ENCODE results near the gene INHBA.

The INHBA gene

DNA sequence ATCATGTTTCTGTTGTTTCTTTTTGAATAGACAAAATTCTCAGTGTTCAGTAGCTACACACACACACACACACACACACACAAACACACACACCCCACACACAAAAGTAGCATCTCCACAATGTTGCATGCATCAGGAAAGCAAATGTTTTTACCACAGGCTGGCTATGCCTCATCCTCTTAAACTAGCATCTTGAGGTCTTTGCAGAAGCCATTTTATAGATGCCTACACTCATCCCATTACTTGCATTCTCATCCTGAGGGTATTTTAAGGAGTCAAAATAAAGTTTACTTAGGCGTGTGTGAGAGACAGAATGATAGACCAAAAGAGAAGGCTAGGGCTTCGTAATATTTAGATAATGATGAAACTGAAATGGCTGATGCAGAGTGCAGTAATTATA is 7.9 kb upstream of the INHBA start:
- DNase-seq, result no peak

DNA sequence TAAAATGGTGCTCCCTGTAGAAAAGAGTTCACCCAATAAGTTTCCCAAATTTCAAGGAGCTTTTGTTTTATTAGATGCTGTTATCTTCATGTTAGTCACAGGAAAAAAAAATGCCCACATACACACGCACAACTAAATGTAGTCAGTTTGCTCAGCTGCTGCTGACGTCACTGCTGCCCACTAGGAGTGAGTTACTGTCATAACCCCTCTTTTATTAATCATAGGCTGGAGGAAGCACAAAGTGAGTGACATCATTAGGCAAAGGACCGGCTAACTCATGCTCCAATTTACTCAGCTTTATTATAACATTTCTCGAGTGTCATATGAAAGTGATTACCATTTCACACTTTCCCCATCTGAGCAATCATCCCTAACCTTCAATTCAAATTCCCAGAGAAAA is 6.7 kb upstream of the INHBA start:
- no peak for DNase-seq

- no peak for DNase-seq
Observed at GRCh38 chr7:41708581-41709358, 5.9 kb upstream of the INHBA start.

DNA sequence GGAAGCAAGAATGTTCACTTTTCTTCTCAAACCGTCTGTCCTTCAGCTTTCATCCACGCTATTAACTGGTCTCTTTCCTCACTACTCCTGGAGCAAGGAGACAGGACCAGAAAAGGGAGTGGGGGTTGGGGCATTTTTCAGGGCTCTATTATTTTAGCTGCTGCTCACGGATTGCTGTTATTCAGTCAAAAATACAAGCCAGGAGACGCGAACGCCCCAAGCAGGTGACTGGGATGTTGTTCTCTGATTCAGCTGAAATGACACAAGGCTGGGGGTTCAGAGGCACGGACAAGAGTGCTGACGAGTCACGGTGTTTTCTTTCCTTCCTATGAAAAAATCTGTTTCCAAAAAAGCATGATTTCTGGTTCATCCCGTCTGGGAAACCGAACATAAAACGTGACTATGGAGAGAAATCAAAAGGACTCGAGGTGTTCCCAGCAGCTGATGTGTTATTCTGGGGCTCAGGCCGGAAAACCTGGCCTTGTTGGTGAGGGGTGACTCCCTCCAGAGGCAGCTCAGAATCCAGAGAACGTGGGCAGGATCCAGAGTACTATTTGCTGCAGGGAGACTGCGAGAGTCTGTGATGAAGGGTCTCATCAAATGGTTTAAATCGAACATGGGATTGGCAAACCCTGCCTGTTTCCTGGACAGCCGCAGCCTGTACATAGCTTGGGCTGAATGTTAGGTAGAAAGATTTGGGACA is 3.5 kb upstream of the INHBA start:
- DNase-seq, result no peak

GRCh38 chr7:41705109-41705901 is 2.4 kb upstream of the INHBA start:
- DNase-seq, result peak; percentile 9

DNA sequence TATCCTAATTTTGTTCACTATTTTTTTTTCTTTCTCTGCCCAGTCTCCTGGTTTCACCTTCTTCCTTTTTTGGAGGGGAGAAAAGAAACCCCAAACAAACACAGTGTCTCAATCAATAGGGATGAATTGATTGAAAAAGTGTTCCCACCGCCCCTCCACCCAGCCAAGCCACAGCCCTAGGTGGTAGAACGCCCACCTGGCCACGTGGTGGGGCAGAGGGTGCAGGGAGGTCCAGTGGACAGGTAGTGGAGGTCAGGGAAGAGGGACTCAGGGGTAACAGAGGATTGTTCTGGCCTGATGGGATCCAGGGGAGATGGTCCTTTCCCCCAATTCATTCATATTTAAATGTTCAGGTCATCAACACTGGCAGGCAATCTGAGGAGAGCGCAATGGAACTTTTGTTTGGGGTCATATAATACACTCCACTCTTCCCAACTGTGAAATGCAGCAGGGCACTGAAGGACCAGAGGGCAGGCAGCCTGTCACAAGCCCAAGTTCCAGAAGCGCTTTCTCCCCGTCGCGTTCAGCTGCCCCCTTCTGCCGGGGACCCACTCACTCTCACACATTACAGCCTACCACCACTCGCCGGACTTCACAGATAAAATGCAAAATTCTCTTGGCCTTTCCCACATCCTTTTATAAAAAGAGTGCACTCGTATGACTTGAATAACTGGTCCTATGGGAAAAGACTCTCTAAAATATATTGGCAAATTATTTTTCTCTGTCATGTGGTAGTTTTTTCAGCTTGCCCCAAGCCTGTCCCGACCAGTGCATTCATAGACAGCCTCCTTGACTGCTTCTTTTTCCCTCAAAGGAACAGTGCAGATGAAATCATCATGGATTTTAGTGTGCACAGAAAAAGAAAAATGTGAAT is 1.6 kb downstream of the INHBA start:
- no peak for DNase-seq

DNA sequence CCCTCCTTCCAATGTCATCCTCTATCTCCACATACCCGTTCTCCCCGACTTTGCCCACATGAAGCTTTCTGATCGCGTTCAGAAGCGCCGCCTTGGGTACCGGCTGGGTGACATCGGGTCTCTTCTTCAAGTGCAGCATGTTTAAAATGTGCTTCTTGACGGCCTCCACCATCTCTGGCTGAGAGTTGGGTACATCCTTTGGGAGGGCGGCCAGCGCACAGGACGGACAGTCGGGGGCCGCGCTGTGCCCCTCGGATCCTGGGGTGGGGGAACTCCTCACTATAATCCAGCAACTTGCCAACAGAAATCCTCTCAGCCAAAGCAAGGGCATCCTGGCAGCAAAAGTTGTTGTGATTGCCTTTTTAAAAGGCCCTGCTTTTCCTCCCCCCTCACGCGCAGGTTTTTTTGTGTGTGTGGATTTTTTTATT is 2.8 kb downstream of the INHBA start:
- no peak for DNase-seq

DNA sequence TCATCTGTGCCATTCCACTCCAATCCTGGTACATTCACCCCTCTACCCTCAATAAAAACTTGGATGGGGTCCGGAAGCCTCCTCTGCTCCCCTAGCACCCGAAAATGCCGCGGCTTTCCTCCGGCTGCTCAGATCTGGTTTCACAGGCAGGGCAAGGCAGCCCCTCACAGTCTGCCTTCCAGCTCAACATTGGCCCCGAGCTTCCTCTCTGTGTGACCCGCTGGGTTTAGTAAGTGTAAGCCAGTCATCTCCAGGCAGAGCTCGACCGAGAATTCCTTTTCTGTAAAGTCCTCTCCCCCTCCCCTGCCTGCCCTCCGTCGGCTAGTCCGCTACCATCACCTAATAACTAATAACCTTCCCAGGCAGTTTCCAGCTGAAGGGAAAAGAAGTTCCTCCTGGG is 3.4 kb downstream of the INHBA start:
- DNase-seq, result no peak

- DNase-seq, result no peak
Observed at GRCh38 chr7:41698726-41699125, 4.2 kb downstream of the INHBA start.

- DNase-seq, result no peak
Observed at GRCh38 chr7:41698114-41698513, 4.8 kb downstream of the INHBA start.

DNA sequence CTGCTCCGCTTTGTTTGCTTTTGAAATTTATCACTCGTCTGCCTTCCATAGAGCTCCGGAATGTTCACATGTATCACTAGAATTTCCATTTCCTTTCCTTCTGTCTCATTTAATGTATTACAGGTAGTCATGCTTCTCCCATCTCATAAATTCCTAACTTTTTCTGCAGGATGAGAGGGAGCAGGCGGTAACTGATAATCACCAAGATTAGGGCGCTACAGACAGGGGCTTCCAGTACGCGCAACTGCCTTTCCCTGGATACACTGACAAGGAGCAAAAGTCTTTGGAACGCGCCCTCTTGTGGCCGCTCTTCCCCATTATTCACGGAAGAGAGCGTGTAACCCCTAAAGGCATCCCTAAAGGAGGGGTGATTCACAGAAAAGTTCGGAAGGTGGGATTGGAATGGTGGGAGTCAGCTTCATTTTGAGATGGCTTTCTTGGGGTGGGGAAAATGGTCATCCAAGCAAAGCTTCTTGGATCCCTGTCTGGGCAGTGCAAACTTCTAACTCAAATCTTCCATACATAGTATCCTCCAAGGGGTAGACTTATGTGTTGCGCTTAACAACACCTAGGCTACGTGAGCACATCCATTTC is 6.5 kb downstream of the INHBA start:
- no peak for DNase-seq

- no peak for DNase-seq
Observed at GRCh38 chr7:41695661-41696322, 7.1 kb downstream of the INHBA start.

DNA sequence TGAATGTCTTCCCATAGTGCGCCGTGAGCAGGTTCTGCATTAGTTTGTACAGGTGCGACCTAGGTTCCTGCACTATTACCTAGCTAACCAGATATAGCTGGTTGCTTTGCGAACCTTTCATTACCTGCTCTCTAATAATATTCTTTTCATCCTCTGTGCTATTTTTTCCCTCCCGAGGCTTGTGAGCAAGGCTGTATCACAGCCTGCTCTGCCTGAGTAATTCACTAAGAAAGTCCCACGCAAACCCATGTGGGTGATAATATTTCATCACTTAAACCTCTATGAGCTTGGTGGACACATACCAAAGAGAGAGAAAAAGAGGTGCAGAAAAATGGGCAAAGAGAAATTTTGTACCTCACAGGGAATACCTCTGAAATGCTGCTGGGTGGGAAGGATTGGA is 8.4 kb downstream of the INHBA start:
- DNase-seq, result no peak

- no peak for DNase-seq
Observed at GRCh38 chr7:41693150-41693997, 9.5 kb downstream of the INHBA start.

DNA sequence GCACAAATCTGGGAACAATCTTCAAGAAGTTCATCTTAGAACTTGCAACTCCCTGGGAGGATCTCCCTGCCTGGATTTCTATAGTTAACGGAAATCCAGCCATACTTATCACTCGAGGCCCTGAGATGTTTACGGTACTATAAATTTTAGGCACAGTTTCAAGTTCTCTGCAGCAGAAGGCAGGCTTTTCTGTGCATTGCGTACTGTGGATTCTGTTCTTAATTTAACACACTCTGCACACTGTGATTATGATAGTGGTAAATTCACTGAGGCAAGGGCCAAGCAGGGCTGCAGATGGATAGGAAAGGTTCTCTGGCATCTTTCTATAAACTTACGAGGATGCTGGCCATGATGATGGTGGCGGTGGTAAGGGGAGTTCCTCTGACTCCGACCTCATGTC is 10.6 kb downstream of the INHBA start:
- no peak for DNase-seq

DNA sequence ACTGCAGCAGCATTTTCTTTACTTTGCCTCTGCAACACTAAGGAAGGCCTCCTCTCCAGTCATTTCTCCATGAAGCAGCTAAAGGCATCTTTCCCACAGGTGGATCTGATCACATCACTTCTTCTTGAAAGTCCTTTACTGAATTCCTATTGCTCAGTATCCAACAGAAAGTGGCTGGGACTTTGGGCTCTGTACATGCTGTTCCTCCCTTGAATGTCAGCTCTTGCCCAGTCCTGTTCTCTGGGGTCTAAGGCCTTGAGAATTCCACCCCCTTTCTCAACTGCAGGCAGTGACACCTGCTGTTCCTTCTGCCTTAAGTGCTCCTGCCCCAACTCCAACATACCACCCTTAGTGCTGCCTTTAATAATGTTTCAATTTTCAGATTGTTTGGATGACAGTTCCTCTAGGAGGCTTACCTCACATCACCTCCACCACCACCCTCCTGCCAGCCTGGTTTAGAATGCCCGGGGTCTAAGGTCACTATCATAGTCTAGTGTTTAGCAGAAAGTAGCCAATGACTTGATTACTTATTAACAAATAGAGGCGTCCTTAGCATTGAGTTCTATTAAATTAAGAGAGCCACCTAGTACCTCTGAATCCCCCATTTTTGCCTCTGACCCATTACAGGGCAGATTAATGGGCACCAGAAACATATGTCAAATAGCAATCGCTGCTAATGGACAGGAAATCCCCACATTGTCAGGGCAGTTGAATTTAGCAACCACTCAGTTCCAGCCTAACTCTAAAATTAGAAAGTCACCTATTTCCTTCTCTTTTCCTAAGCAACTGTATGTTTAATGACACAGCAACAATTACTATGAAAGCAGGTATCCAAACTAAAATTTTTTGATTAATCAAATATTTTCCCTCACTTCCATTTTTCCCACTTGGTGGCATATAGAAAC is 11.4 kb downstream of the INHBA start:
- DNase-seq, result no peak

DNA sequence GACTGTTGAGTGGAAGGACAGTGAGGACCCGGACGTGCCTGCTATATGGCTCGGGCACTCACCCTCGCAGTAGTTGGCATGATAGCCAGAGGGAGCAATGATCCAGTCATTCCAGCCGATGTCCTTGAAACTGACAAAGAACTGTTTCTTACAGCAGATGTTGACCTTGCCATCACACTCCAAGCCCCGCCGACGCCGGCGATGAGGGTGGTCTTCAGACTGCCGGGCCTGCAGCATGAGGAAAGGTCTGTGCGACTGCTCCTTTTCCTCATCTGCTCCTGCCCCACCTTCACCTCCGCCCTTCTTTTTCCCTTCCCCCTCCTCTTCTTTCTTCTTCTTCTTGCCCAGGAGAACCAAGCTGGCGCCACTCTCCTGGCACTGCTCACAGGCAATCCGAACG is 13.1 kb downstream of the INHBA start:
- DNase-seq, result no peak

DNA sequence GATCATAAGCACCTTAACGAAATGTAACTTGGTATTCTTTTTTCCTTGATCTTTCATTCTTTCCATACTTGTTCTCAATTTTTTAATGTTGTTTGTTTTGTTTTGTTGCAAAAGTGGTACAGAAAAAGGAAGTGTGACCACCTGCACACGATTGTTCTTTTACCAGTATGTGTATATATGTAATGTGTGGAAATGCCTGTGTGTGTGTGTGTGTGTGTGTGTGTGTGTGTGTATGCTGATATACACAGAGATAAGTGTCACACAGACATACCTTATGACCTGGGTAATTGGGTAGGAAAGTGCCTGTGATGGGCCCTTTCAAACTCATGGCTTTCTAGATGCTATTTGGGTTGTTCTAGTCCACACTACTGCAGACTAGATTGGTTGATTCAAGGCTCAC is 14.0 kb downstream of the INHBA start:
- no peak for DNase-seq

DNA sequence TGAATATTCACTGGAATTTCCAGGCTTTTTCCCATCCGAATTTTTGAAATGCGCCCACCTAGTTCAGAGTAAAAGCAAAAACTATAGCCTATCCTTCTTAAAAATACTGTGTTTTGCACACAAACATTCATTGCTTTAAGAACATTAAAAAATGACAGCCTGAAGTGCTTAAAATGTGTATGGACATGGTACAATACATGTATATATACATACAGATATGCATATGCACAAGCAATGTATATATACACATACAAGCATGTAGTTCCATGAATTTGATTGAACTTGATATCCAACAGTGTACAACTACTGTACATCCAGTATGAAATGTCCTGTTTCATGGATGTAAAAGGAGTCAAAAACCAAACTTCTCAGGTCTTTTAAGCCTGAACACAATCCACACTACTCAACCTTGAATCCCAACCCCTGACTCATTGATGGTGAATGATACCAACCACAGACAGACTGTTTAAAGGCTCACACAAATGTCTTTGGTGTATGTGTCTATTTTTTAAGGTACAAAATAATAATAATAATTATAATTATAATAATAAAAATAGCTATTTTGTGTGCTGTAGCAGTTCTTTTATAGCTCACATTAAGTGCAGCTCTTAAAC is 14.8 kb downstream of the INHBA start:
- DNase-seq, result no peak

Measured in central memory CD4-positive, alpha-beta T cell (primary cell).